Gastrocnemius medialis (tissue), 4 donors: ENCODE results near the gene ZNF689. TPM values are rescaled to one million over a fixed set of nuclear protein-coding genes. Genes with fewer than 3 reads are reported as not detected.
A peak's percentile ranks its signal among the peaks of the same experiment; 100 is the strongest.

Experiments
- ATAC-seq, 2 donors: fragments of 150-250 bp; one replicate each; pipeline ENCODE4 v1.9.1; 2016
- DNase-seq, 2 donors: peaks; one replicate each; pipeline ENCODE4 v3.0.0-alpha.2; 2019
- H3K27ac ChIP-seq, 4 donors: fragments of 200-600 bp; sonication (generic); 1 replicate in 1 of 4; 2 replicates in 3 of 4; pipeline ENCODE4 v1.5.1; 2016 to 2018; ENCODE audit warnings: mild to moderate bottlenecking in 2 of 4, moderate library complexity in 1 of 4
- H3K27me3 ChIP-seq, 3 donors: fragments of 200-600 bp; sonication (generic) in 2 of 3; 1 replicate in 1 of 3; 2 replicates in 2 of 3; pipeline versions ENCODE4 v1.5.1 to v1.6.0; 2016 to 2019; ENCODE audit warnings: mild to moderate bottlenecking in 1 of 3, moderate library complexity in 1 of 3
- H3K36me3 ChIP-seq, 2 donors: fragments of 200-600 bp; sonication (generic) in 1 of 2; one replicate each; pipeline ENCODE4 v1.5.1; 2017 to 2018
- H3K4me1 ChIP-seq, 2 donors: fragments of 200-600 bp; sonication (generic) in 1 of 2; one replicate each; pipeline ENCODE4 v1.5.1; 2016 to 2017; ENCODE audit warnings: mild to moderate bottlenecking in 2 of 2
- H3K4me3 ChIP-seq, 4 donors: fragments of 200-600 bp; sonication (generic) in 3 of 4; 1 replicate in 1 of 4; 2 replicates in 3 of 4; pipeline ENCODE4 v1.5.1; 2016 to 2019; ENCODE audit warnings: mild to moderate bottlenecking in 2 of 4
- H3K9me3 ChIP-seq, 3 donors: fragments of 200-600 bp; sonication (generic) in 2 of 3; 1 replicate in 1 of 3; 2 replicates in 2 of 3; pipeline ENCODE4 v1.5.1; 2016 to 2019
- POLR2A ChIP-seq, 2 donors: fragments of 450-650 bp; IDR thresholded peaks; one replicate each; pipeline ENCODE4 v1.6.1; 2017; ENCODE audit warnings: antibody characterized with exemption in 2 of 2, mild to moderate bottlenecking in 2 of 2, moderate library complexity in 2 of 2
- in situ Hi-C, 4 donors: fragments of 200-750 bp; cut with MboI; loops; one replicate each; pipeline versions ENCODE4 v1.15.0 to v1.8.0; 2017; ENCODE audit warnings: low sequenced_read_pairs in 4 of 4
- intact Hi-C: fragments of 100-400 bp; cut with DNase I; formaldehyde crosslinking; loops from one replicate; pipeline ENCODE4 v1.15.1; 2023; ENCODE audit warnings: low total_unique reads
- total RNA-seq, 4 donors: library from RNA; depleted of rRNA; stranded (reverse); fragments of >200 nt; gene quantifications; one replicate each; pipeline versions ENCODE4 v1.1.0 to v1.2.3, GENCODE V29; 2016
- TF ChIP-seq, protein P1 (sequence below), 5 experiments: fragments of 450-650 bp in 3 of 5; fragments of 200-600 bp in 2 of 5; sonication (generic) in 2 of 5; IDR thresholded peaks in 4 of 5; conservative IDR thresholded peaks in 1 of 5; 1 replicate in 4 of 5; 2 replicates in 1 of 5; pipeline ENCODE4 v1.5.1; 2016 to 2019; ENCODE audit warnings: antibody characterized with exemption in 5 of 5, mild to moderate bottlenecking in 3 of 5, moderate library complexity in 3 of 5

Gene ZNF689
- total RNA-seq, 4 donors from 2014 or later = 2.9 to 6.3 (median 6.1) TPM

DNA sequence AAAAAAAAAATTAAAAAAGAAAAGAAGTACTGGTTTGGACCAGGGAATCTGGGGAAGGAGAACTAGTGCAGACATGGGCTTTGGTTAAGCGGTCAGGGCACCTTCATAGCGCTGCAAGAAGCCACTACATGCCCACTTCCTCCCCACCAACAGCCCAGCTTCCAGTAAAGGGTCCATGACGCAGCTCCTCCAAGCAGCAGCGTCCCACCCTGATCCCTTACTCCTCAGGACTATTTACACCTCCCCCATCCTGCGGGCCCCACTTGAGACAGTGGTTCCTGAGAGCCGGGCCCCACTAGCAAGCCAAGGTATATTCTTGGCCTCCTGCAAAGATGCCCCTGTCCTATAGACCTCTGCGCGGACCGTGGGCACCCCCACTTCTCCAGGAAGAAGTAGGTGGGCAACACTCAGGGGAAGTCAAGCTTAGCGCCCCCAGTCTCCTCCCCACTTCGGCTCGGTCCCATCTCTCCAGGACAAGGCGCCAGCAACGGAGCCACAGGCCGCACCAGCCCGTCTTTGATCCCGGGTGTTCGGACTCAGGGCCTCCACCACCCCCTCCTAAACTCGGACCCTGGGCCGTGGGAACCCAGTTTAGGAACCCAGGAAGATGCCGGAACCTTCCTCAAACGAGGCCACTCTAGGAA, 39.7 kb upstream of the ZNF689 start:
- no peaks in the 10 kb centered on the region for H3K27me3 ChIP-seq
- peaks cover 6 to 18% of the 10 kb centered on the region in 2 donors for H3K4me1 ChIP-seq
- peak overlapping the region; percentile 83 to 94 (median 88) for H3K4me3 ChIP-seq
- in situ Hi-C loops = loop anchor here in 2 of 4 donors (5.0 to 25.0 kb wide), 3 partner anchors 45 to 213 kb away; partner anchors contain the start of genes DCTPP1 (in 1 of the 2), SEPHS2 (in 1 of the 2), SRCAP (in 1 of the 2) and ZNF688 (in 1 of the 2)
- no peaks in the 10 kb centered on the region for H3K9me3 ChIP-seq
- no peak for ATAC-seq
- no peak for DNase-seq
- H3K27ac ChIP-seq = peak overlapping the region; percentile 94 to 99 (median 98)
- intact Hi-C loops = loop anchor here (1.0 to 5.0 kb wide), 7 partner anchors 8 to 843 kb away; partner anchors contain the start of genes FBRS, MAZ, ZNF689 and ZNF764
- TF ChIP-seq POLR2A (IDR thresholded peaks at IDR 0.05) = no peak
- TF ChIP-seq, protein P1, sequence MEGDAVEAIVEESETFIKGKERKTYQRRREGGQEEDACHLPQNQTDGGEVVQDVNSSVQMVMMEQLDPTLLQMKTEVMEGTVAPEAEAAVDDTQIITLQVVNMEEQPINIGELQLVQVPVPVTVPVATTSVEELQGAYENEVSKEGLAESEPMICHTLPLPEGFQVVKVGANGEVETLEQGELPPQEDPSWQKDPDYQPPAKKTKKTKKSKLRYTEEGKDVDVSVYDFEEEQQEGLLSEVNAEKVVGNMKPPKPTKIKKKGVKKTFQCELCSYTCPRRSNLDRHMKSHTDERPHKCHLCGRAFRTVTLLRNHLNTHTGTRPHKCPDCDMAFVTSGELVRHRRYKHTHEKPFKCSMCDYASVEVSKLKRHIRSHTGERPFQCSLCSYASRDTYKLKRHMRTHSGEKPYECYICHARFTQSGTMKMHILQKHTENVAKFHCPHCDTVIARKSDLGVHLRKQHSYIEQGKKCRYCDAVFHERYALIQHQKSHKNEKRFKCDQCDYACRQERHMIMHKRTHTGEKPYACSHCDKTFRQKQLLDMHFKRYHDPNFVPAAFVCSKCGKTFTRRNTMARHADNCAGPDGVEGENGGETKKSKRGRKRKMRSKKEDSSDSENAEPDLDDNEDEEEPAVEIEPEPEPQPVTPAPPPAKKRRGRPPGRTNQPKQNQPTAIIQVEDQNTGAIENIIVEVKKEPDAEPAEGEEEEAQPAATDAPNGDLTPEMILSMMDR (IDR thresholded peaks at IDR 0.05 in 4 of 5, conservative IDR thresholded peaks at IDR 0.05 in 1 of 5) = no peak
- H3K36me3 ChIP-seq = peaks cover 0 to 27% of the 10 kb centered on the region in 2 donors

GRCh38 chr16:30647274-30647571, 37.0 kb upstream of the ZNF689 start:
- TF ChIP-seq, protein P1 (IDR thresholded peaks at IDR 0.05 in 4 of 5, conservative IDR thresholded peaks at IDR 0.05 in 1 of 5) = no peak
- TF ChIP-seq POLR2A (IDR thresholded peaks at IDR 0.05) = no peak
- H3K4me3 ChIP-seq = no peak overlapping the region
- H3K4me1 ChIP-seq = peaks cover 5 to 11% of the 10 kb centered on the region in 2 donors
- intact Hi-C loops = no loop called here
- in situ Hi-C loops = loop anchor here in 2 of 4 donors (10.0 to 25.0 kb wide), 2 partner anchors 48 to 210 kb away; partner anchors contain the start of genes DCTPP1 (in 1 of the 2), SEPHS2 (in 1 of the 2) and SRCAP (in 1 of the 2)
- no peak for DNase-seq
- ATAC-seq = no peak
- H3K36me3 ChIP-seq = peaks cover 0 to 1% of the 10 kb centered on the region in 2 donors
- H3K9me3 ChIP-seq = no peaks in the 10 kb centered on the region
- no peaks in the 10 kb centered on the region for H3K27me3 ChIP-seq
- H3K27ac ChIP-seq = no peak overlapping the region

- Histone ChIP-seq H3K4me1 (peaks cover 0 to 4% of the 10 kb centered on the region in 2 donors), H3K9me3 (no peaks in the 10 kb centered on the region), H3K27ac (no peak overlapping the region), H3K27me3 (no peaks in the 10 kb centered on the region), H3K4me3 (no peak overlapping the region), H3K36me3 (no peaks in the 10 kb centered on the region)
- ATAC-seq (no peak), DNase-seq (no peak)
- TF ChIP-seq POLR2A (IDR thresholded peaks at IDR 0.05) = no peak
- TF ChIP-seq, protein P1 (IDR thresholded peaks at IDR 0.05 in 4 of 5, conservative IDR thresholded peaks at IDR 0.05 in 1 of 5) = no peak
- intact Hi-C loops = no loop called here
- in situ Hi-C loops = loop anchor here in 2 of 4 donors (10.0 to 25.0 kb wide), 2 partner anchors 49 to 208 kb away; partner anchors contain the start of genes DCTPP1 (in 1 of the 2), SEPHS2 (in 1 of the 2) and SRCAP (in 1 of the 2)
These were observed 35.5 kb upstream of the ZNF689 start for GRCh38 chr16:30645727-30646126.

- DNase-seq (no peak), ATAC-seq (no peak)
- no peaks in the 10 kb centered on the region for H3K27me3 ChIP-seq
- TF ChIP-seq, protein P1 (IDR thresholded peaks at IDR 0.05 in 4 of 5, conservative IDR thresholded peaks at IDR 0.05 in 1 of 5) = no peak
- no peak for TF ChIP-seq POLR2A (IDR thresholded peaks at IDR 0.05)
- H3K4me3 ChIP-seq = no peak overlapping the region
- H3K27ac ChIP-seq = no peak overlapping the region
- intact Hi-C loops = no loop called here
- H3K4me1 ChIP-seq = no peaks in the 10 kb centered on the region
- H3K9me3 ChIP-seq = no peaks in the 10 kb centered on the region
- no peaks in the 10 kb centered on the region for H3K36me3 ChIP-seq
- in situ Hi-C loops = loop anchor here in 2 of 4 donors (10.0 to 25.0 kb wide), 2 partner anchors 50 to 207 kb away; partner anchors contain the start of genes DCTPP1 (in 1 of the 2), SEPHS2 (in 1 of the 2) and SRCAP (in 1 of the 2)
These were observed 34.2 kb upstream of the ZNF689 start for GRCh38 chr16:30644334-30644830.
